ENCODE results near the gene TGFBRAP1.
"Not testable (repeated sequence)": the region's sequence is repeated elsewhere in the genome, so short reads cannot be mapped to it uniquely, and the experiment has no call there.

Gene TGFBRAP1

DNA sequence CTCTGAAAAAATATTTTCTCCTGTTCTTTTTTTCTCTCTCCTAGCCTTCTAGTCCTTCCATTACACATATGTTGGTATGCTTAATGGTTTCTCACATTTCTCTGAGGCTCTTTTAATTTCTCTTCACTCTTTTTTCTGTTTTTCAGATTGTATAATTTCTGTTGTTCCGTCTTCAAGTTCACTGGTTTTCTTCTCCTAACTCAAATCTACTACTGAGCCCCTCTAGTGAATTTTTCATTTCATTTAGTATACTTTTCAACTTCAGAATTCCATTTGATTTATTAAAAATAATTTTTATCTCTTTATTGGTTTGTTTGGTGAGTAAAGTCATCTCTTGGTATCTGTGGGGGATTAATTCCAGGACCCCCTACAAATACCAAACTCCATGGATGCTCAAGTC lies 27.6 kb upstream of the TGFBRAP1 start:
- DNase-seq = no peak

- DNase-seq = peak in 1 of 3 experiments; percentile 57
Observed at GRCh38 chr2:105344704-105345345, 15.3 kb upstream of the TGFBRAP1 start.

DNA sequence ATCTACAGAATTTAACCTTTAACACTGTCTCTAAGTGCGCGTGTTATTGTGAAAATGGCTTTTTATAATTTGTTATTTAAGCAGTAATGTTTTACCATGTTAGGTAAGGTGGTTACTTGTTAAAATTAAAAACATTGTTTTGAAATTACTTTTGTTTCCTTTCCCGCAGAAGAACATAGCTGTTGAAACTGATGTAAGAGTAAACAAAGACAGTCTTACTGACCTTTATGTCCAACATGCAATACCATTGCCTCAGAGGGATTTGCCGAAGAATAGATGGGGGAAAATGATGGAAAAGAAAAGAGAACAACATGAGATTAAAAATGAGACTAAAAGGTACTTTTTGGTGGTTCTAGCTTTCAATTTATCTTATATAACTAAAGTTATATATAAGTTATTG lies 9.9 kb upstream of the TGFBRAP1 start:
- DNase-seq = no peak

- peak in 1 of 3 experiments; percentile 50 for DNase-seq
Observed at GRCh38 chr2:105338020-105338385, 8.5 kb upstream of the TGFBRAP1 start.

- DNase-seq = peak; percentile 81 to 97 (median 96)
Observed at GRCh38 chr2:105337122-105338019, 7.8 kb upstream of the TGFBRAP1 start, which contains the start of gene C2orf49. Gene C2orf49 (plus strand): TSS chr2:105337540. CDS start chr2:105337588, 48 bp downstream.

DNA sequence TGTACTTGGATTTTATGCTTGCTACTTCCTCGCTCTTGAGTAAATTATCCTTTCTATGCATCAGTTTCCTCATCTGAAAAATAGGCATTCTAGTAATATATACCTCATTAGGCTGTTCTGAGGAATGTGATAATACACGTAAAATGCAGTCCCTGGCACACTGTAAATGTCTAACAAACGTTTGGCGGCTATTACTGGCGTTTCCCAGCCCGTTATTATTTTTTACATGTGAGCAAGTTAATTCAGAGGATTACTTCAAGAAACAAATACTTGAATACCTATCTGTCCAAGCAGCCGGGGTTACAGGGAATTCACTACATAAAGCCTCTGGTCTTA lies 7.2 kb upstream of the TGFBRAP1 start:
- no peak for DNase-seq

GRCh38 chr2:105335469-105335868 lies 5.9 kb upstream of the TGFBRAP1 start:
- DNase-seq = no peak

GRCh38 chr2:105334211-105334610 lies 4.7 kb upstream of the TGFBRAP1 start:
- DNase-seq = no peak

DNA sequence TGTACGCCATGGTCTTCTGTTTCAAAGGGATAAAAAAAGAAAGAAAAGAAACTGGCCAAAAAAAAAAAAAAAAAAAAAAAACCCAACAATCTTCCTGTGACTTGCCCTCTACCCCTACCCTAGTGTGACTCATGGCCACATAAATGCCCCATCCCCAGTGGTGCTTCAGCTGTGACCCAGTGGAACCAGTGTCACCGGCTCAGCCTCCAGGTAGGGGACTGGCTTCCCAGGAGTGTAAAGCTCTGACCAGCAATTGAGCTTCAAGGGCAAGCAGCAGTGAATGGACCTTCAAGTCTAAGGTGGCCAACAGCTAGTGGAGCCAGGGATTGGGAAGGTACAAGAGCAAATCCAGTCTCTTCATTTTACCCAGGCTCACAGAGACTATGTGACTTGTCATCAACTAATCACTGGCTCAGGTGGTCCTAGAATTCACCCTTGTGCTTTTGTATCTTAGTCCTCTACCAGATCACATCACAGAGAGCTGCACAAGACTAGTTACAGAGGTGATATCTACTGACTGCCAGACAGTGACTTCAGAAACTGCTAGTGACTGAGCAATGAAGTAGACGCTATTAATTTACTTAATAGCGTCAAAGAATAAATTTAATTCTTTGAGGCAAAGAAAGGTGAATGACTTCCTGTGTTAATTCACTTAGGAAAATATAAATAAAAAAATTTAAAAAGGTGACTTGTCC lies 1.3 kb upstream of the TGFBRAP1 start:
- DNase-seq = no peak

GRCh38 chr2:105329197-105329554 lies 359 bp downstream of the TGFBRAP1 start:
- peak in 2 of 3 experiments; percentile 53 to 75 for DNase-seq

- DNase-seq = peak; percentile 33 to 79 (median 75)
Observed at GRCh38 chr2:105328281-105329196, 996 bp downstream of the TGFBRAP1 start.

GRCh38 chr2:105327690-105328089 lies 1.8 kb downstream of the TGFBRAP1 start:
- no peak for DNase-seq

- DNase-seq = not testable (repeated sequence)
Observed at GRCh38 chr2:105327271-105327670, 2.3 kb downstream of the TGFBRAP1 start.

DNA sequence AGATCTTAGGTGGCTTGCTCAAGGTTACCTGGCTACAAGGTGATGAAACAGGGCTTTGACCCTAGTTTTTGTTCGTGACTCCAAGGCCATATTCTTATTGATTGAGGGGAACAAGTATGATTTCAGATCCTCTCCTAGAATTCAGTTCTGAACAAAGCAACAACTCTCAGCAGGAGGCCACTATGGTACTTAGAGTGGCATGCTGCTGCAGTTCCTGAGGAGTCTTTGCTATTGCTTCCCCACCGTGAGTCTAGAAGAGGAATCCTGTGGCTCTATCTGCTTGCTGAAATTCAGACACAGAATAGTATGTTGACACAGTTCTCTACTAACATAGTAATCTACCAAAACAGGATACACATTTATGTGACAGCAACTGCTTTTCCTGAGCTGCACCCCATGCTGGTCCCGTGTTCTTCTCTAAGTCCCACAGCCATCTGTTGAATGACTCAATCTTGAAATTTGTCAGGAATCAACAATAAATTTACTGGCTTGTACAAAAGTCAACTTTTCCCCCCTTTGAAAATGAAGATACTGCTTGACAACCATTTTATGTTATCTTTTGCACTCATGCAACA lies 4.1 kb downstream of the TGFBRAP1 start:
- no peak for DNase-seq

DNA sequence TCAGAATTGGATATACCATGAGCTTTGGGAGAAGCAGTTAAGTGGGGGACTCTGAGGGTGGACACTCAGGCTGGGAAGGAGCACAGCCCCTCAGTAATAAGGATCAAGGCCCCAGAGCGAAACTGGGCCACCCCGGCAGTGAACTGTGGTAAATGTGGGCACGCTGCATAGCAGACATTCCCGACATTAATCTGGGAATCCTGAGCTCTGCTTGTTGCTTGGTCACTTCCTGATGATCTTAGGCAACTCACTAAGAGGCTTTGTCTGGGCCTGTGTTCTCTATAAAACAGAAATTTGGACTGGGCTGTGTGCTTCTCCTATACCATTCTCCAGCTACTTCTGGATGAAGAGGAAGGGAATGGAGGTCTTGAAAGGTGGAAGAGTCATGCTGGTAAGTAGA lies 4.8 kb downstream of the TGFBRAP1 start:
- DNase-seq = no peak

- DNase-seq = no peak
Observed at GRCh38 chr2:105324101-105324500, 5.4 kb downstream of the TGFBRAP1 start.

DNA sequence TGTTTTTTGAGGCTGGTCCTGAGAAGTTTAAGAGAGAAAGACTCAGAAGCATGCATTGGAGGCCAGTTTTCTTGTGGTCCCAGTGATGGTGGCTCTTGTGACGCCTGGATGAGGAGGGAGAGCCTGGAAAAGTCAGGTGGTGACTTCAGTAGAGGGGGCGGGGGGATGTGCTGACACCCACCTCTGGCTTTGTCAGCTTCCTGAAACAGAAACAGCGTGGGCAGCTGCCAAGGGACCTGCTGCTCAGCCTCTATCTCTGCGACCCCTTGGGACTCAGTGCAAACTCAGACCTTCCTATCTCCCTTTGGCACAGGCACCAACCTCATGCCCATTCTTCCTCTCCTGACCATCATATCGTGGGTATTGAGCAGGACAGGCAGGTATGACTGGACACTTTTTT lies 6.4 kb downstream of the TGFBRAP1 start:
- DNase-seq = no peak

DNA sequence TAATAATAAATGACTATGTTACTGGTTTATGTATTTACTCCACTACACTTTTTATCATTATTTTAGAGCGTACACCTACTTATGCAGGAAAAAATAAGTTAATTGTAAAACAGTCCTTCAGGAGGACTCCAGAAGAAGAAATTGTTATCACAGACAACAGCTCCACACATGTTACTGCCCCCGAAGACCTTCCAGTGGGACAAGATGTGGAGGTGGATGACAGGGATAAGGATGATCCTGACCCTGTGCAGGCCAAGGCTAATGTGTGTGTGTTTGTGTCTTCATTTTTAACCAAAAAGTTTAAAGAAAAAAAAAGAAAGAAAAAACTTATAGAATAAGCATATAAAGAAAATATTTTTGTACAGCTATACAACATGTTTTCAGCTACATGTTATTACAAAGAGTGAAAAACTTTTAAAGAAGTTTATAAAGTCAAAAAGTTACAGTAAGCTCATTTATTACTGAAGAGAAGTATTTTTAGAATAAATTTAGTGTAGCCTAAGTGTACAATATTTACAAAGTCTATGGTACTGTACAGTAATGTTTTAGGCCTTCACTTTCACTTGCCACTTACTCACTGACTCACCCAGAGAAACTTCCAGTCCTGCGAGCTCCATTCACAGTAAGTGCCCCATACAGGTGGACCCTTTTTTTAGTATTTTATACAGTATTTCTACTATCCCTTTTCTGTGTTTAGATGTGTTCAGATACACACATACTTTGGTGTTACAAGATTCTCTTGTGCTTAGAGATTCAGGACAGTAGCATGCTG lies 7.5 kb downstream of the TGFBRAP1 start:
- no peak for DNase-seq

- DNase-seq = peak in 1 of 3 experiments; percentile 37
Observed at GRCh38 chr2:105320651-105321215, 8.8 kb downstream of the TGFBRAP1 start.

DNA sequence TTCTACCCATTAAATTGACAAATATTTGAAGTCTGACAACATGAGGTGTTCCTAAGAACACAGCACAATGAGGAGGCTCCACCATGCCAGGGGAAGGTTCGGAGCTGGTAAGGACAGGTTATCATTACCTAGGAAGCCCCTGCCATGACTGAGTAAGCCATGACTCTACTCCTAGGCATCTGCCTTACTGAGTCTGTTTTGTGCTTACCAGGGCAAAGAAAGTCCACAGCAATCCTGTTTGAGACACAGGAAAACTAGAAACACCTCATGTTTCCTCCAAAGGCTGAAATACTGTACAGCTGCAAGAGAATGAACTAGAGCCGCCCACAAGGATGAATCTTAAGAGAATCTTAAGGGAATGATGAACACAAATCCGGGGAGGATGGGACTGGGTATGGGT lies 11.6 kb downstream of the TGFBRAP1 start:
- DNase-seq = no peak

- DNase-seq = no peak
Observed at GRCh38 chr2:105315314-105315713, 14.2 kb downstream of the TGFBRAP1 start.
